Activated CD8-positive, alpha-beta T cell treated with anti-CD3 and anti-CD28 coated beads, Interleukin-2, amount 10 ng/mL, durations not matched to agents 7 days and 5 days (primary cell): ENCODE results near the gene DUSP22. TPM values are rescaled to one million over a fixed set of nuclear protein-coding genes. Genes with fewer than 3 reads are reported as not detected.

Experiments used
- ATAC-seq: fragments of 150-1000 bp; cut with Tn5 transposase; one replicate; pipeline ENCODE4 v1.10.0; 2021; ENCODE audit warnings: moderate library complexity
- CTCF ChIA-PET: fragments of 350-600 bp; sonication (Branson Sonifier 250); formaldehyde crosslinking; loops from one replicate; lab custom pipeline; 2021; ENCODE audit warnings: antibody characterized with exemption; lab: Charles Lee
- POLR2A ChIA-PET: fragments of 350-600 bp; sonication (Branson Sonifier 250); formaldehyde crosslinking; loops from one replicate; lab custom pipeline; 2021; ENCODE audit warnings: antibody characterized with exemption; lab: Charles Lee
- DNase-seq: peaks from one replicate; pipeline ENCODE4 v3.0.0-alpha.2; 2020
- H3K27ac Mint-ChIP-seq: one replicate; pipeline ENCODE4 v1.8.0; 2021; ENCODE audit warnings: mild to moderate bottlenecking, mixed read lengths
- H3K27me3 Mint-ChIP-seq: one replicate; pipeline ENCODE4 v1.8.0; 2021; ENCODE audit warnings: low read depth, mixed read lengths
- H3K36me3 Mint-ChIP-seq: one replicate; pipeline ENCODE4 v1.8.0; 2021; ENCODE audit warnings: low read depth, mixed read lengths
- H3K4me1 Mint-ChIP-seq: one replicate; pipeline ENCODE4 v1.8.0; 2021; ENCODE audit warnings: low read depth, mixed read lengths
- H3K4me3 Mint-ChIP-seq: one replicate; pipeline ENCODE4 v1.8.0; 2021; ENCODE audit warnings: mild to moderate bottlenecking, mixed read lengths
- H3K9me3 Mint-ChIP-seq: one replicate; pipeline ENCODE4 v1.8.0; 2022; ENCODE audit warnings: mixed read lengths; ENCODE audit not compliant: insufficient read depth
- total RNA-seq, 2 experiments: library from RNA; stranded (reverse); gene quantifications; one replicate each; pipeline ENCODE4 v1.2.3, GENCODE V29; 2021

DUSP22 gene
- total RNA-seq, 2 experiments from 2014 or later = 32.6 to 33.2 TPM

DNA sequence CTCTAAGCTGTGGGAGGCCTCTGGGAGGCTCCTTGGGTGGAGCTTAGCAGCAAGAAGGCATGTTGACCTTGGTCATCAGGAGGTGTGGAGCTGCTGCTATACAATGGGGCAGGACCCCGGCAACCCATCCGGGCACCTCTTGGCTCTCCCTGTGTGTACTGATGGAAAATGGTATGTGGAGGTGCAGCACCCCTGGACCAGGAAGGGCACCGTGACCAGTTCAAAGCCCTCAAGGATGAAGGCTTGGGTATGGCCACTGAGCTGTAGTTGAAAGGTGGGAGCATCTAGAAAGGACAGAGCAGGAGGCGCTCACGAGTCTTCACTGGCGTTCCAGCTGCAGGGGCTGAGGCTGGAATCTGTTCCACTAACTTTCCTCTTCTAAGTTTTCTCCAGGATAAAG, 92.6 kb downstream of the DUSP22 start:
- Mint-ChIP-seq H3K36me3 (no peaks in the 10 kb centered on the region), H3K4me1 (peaks cover 30% of the 10 kb centered on the region), H3K9me3 (no peaks in the 10 kb centered on the region), H3K27ac (no peak overlapping the region), H3K4me3 (no peak overlapping the region), H3K27me3 (peaks cover 2% of the 10 kb centered on the region)
- no peak for DNase-seq
- ChIA-PET CTCF (interaction anchor here (1.0 to 1.6 kb wide), 4 partner anchors 20 to 337 kb away, joined by 3 to 4 read pairs (median 4); no protein-coding TSS in a partner anchor), POLR2A (no interaction called here)
- ATAC-seq = no peak

DNA sequence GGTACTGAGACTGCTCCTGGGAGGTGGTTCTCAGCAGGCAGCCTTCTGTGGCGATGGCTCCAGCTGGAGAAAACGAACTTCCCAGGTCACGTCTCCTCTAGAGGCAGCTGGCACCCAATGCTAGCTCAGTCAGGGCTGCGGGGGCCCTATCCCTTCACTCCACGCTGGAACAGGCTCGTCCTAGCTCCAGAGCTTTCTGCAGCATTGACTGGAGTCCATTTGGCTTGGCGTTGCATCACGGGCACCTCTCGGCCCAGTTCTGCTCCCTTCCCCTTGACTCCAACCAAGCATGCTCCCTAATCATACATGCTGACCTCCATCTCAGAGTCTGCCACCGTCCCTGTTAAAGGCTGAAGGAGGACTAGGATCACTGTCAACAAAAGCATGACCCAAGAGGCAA, 93.3 kb downstream of the DUSP22 start:
- Mint-ChIP-seq H3K27ac (no peak overlapping the region), H3K36me3 (no peaks in the 10 kb centered on the region), H3K27me3 (peaks cover 2% of the 10 kb centered on the region), H3K9me3 (no peaks in the 10 kb centered on the region), H3K4me3 (no peak overlapping the region), H3K4me1 (peaks cover 30% of the 10 kb centered on the region)
- ATAC-seq = no peak
- DNase-seq = no peak
- ChIA-PET POLR2A (no interaction called here), CTCF (interaction anchor here (1.0 to 1.1 kb wide), 2 partner anchors 20 to 195 kb away, joined by 3 to 4 read pairs; no protein-coding TSS in a partner anchor)

DNA sequence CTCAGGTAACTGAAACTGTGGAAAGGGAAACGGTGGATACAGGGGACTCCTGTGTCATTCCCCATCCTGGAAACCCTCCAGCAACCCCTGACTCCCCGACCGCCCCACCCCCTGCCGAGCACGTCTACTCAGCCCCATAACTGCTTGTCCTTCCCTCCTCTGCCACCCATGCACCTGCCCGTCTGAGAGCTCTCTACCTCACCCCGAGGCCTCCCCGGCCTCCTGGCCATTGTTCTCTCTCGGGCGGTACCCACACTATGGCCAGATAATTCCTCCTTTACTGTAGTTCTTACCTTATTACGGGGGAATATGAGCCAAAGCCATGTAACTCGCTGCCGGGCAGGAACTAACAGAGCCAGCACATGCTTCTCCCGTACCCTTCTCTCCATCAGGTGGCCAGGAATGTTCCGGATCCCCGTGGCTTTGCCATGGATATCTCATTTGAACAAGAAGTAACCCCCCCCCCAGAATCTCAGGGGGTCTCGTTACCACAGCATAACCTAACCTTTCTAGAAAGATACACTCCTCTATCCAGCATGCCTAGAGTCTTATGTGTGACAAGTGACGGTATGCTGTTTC, 94.5 kb downstream of the DUSP22 start:
- ATAC-seq = no peak
- no peak overlapping the region for H3K4me3 Mint-ChIP-seq
- CTCF ChIA-PET = interaction anchor here (1.0 to 9.7 kb wide), 2 partner anchors 170 to 198 kb away, joined by 3 to 85 read pairs; no protein-coding TSS in a partner anchor

DNA sequence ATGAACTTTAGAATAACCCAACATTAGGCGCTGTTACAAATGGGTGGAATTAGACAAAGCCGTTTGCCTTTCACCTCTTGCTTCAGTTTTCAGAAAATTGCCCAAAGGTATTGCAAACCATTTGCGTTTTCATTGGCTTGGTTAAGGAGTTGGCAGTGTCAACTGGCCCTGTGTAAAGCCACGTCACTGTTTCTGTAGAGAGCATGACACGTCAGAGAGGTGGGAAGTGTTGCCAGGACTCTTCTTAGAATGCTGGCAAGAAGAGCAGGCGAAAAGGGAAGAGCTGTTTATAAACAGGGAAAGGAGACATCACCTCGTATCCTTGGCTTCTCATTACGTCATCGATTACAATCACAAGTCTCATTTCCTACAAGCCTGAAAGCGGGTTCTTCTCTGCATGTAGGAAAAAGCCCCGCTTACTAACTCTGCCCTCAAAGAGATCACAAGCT, 95.0 kb downstream of the DUSP22 start:
- no peaks in the 10 kb centered on the region for H3K9me3 Mint-ChIP-seq
- H3K4me3 Mint-ChIP-seq = no peak overlapping the region
- peaks cover 2% of the 10 kb centered on the region for H3K27me3 Mint-ChIP-seq
- no peak for DNase-seq
- no peak overlapping the region for H3K27ac Mint-ChIP-seq
- peaks cover 37% of the 10 kb centered on the region for H3K4me1 Mint-ChIP-seq
- POLR2A ChIA-PET = interaction anchor here (0.7 to 1.2 kb wide), 3 partner anchors 11 to 97 kb away, joined by 3 to 4 read pairs (median 4); no protein-coding TSS in a partner anchor
- no peak for ATAC-seq
- H3K36me3 Mint-ChIP-seq = peaks cover 2% of the 10 kb centered on the region
- CTCF ChIA-PET = interaction anchor here (1.0 to 9.7 kb wide), 4 partner anchors 48 to 205 kb away, joined by 3 to 85 read pairs (median 4); no protein-coding TSS in a partner anchor

More for the DNA sequence above, 94.5 kb downstream of the DUSP22 start:
- POLR2A ChIA-PET = interaction anchor here (1.1 to 1.2 kb wide), 2 partner anchors 11 to 13 kb away, joined by 3 to 4 read pairs; no protein-coding TSS in a partner anchor
- no peaks in the 10 kb centered on the region for H3K9me3 Mint-ChIP-seq
- peaks cover 1% of the 10 kb centered on the region for H3K36me3 Mint-ChIP-seq
- H3K27me3 Mint-ChIP-seq = peaks cover 2% of the 10 kb centered on the region
- H3K4me1 Mint-ChIP-seq = peaks cover 37% of the 10 kb centered on the region
- H3K27ac Mint-ChIP-seq = no peak overlapping the region
- DNase-seq = no peak

DNA sequence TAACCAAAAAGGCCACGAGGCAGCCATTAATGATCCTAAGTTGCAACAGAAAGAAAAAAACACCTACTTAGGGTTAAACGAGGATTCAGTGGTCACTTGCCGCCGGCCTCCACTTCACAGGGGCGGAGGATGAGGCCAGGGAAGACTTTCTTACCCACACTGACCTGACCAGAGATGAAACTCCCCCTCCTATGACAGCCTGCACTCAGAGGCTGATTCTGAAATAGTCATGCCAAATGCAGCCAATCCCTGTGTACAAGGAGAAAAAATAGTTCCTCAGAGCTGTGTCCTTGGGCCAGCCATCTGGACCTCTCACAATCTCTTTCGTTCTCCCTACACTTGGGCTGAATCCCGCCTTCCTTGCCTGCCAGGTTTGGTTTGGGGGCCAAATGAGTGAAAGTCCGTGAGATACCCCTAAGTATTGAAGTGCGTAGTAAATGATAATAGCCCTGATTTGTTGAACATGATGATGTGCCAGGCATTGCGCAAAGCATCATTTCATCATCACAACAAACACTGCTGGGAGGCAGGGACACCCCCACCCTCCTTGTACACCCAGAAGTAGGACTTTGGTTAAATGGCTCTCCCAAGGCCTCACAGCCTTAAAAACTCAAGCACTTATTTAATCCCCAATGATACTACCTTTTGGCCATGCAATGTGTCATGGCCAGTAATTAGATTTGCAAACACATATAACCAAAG, 96.1 kb downstream of the DUSP22 start:
- ATAC-seq (no peak), DNase-seq (no peak)
- POLR2A ChIA-PET = interaction anchor here (0.7 to 10.4 kb wide), 7 partner anchors 10 to 96 kb away, joined by 3 to 231 read pairs (median 4); no protein-coding TSS in a partner anchor
- Mint-ChIP-seq H3K9me3 (no peaks in the 10 kb centered on the region), H3K36me3 (peaks cover 10% of the 10 kb centered on the region), H3K27ac (no peak overlapping the region), H3K27me3 (peaks cover 2% of the 10 kb centered on the region), H3K4me3 (no peak overlapping the region), H3K4me1 (peaks cover 37% of the 10 kb centered on the region)
- CTCF ChIA-PET = interaction anchor here (0.7 to 9.7 kb wide), 8 partner anchors 12 to 205 kb away, joined by 3 to 85 read pairs (median 5); no protein-coding TSS in a partner anchor

DNA sequence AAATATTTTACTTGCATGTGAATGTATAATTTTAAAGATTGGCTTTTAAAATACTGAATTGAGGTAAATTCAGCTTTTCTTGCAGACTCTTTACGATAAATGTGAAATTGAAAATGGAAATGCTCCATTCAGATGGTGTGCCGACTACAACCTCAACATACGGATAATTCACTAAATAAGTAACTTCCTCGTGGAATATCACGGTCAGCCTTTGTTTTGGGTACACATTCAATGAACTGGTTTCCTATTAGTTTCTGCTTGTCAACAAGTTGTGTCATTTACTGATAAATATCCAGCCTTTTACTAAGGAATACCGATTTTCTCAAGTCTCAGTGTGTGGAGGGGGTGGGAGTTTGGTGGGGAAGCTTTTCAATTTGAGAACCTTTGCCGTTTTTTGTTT, 96.9 kb downstream of the DUSP22 start:
- ChIA-PET POLR2A (interaction anchor here (1.0 to 10.4 kb wide), 12 partner anchors 18 to 198 kb away, joined by 3 to 231 read pairs (median 9); no protein-coding TSS in a partner anchor), CTCF (interaction anchor here (0.7 to 9.7 kb wide), 20 partner anchors 9 to 204 kb away, joined by 3 to 85 read pairs (median 5); no protein-coding TSS in a partner anchor)
- peak overlapping the region; percentile 83 for H3K4me3 Mint-ChIP-seq
- peaks cover 17% of the 10 kb centered on the region for H3K36me3 Mint-ChIP-seq
- peaks cover 2% of the 10 kb centered on the region for H3K27me3 Mint-ChIP-seq
- ATAC-seq (no peak), DNase-seq (no peak)
- H3K27ac Mint-ChIP-seq = peak overlapping the region; percentile 92
- H3K4me1 Mint-ChIP-seq = peaks cover 35% of the 10 kb centered on the region
- H3K9me3 Mint-ChIP-seq = no peaks in the 10 kb centered on the region

DNA sequence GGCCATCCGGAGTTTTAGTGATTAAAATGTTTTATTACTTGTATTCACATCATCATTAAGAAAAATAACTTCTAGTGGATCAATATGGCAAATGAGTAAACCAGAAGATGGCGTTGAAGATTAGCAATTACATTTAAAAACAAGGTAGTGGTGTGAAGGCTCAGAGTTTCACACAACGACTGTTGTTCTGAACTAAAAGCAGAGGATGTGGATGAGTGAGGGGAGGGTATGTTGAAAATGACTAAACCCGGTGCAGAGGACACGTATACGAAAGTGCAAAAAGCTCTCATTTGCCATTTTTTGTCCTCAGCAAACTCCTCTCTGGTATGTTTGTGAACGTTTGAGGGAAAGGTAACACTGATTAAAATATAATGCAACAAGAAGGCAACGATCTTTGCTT, 97.3 kb downstream of the DUSP22 start:
- Mint-ChIP-seq H3K27ac (peak overlapping the region; percentile 92), H3K36me3 (peaks cover 20% of the 10 kb centered on the region), H3K9me3 (no peaks in the 10 kb centered on the region), H3K4me3 (peak overlapping the region; percentile 83), H3K4me1 (peaks cover 34% of the 10 kb centered on the region), H3K27me3 (peaks cover 2% of the 10 kb centered on the region)
- ChIA-PET CTCF (interaction anchor here (0.6 to 9.7 kb wide), 26 partner anchors 10 to 234 kb away, joined by 3 to 85 read pairs (median 4); no protein-coding TSS in a partner anchor), POLR2A (interaction anchor here (0.6 to 10.4 kb wide), 18 partner anchors 14 to 198 kb away, joined by 3 to 231 read pairs (median 8); no protein-coding TSS in a partner anchor)
- DNase-seq (peak; percentile 67), ATAC-seq (peak; percentile 11)

DNA sequence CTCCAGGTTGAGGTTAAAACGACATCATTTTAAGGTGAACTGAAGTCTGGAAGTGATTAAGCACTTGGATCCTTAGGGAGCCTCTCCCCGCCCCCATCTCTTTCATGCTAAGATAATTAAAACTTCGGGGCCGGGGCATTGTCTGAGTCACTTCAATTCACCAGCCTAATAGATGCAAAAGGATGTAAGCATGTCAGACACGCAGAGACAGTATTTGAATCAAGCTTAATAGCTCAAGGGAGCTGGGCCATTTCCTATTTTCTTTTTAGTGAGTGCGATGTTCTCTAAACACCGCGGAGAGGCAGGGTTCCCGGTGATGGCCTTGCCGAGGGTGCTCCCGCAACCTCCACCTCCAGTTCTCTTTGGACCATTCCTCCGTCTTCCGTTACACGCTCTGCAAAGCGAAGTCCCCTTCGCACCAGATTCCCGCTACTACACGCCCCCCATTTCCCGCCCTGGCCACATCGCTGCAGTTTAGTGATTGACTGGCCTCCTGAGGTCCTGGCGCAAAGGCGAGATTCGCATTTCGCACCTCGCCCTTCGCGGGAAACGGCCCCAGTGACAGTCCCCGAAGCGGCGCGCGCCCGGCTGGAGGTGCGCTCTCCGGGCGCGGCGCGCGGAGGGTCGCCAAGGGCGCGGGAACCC, 98.7 kb downstream of the DUSP22 start:
- H3K4me3 Mint-ChIP-seq = peak overlapping the region; percentile 83
- peaks cover 48% of the 10 kb centered on the region for H3K4me1 Mint-ChIP-seq
- H3K27me3 Mint-ChIP-seq = no peaks in the 10 kb centered on the region
- ATAC-seq = peak; percentile 14
- peak; percentile 71 for DNase-seq
- H3K9me3 Mint-ChIP-seq = no peaks in the 10 kb centered on the region
- peak overlapping the region; percentile 92 for H3K27ac Mint-ChIP-seq
- H3K36me3 Mint-ChIP-seq = peaks cover 34% of the 10 kb centered on the region
- POLR2A ChIA-PET = interaction anchor here (0.5 to 10.4 kb wide), 48 partner anchors 15 to 346 kb away, joined by 3 to 231 read pairs (median 6); partner anchors contain the start of gene DUSP22
- CTCF ChIA-PET = interaction anchor here (0.6 to 9.7 kb wide), 23 partner anchors 8 to 210 kb away, joined by 3 to 85 read pairs (median 5); no protein-coding TSS in a partner anchor

DNA sequence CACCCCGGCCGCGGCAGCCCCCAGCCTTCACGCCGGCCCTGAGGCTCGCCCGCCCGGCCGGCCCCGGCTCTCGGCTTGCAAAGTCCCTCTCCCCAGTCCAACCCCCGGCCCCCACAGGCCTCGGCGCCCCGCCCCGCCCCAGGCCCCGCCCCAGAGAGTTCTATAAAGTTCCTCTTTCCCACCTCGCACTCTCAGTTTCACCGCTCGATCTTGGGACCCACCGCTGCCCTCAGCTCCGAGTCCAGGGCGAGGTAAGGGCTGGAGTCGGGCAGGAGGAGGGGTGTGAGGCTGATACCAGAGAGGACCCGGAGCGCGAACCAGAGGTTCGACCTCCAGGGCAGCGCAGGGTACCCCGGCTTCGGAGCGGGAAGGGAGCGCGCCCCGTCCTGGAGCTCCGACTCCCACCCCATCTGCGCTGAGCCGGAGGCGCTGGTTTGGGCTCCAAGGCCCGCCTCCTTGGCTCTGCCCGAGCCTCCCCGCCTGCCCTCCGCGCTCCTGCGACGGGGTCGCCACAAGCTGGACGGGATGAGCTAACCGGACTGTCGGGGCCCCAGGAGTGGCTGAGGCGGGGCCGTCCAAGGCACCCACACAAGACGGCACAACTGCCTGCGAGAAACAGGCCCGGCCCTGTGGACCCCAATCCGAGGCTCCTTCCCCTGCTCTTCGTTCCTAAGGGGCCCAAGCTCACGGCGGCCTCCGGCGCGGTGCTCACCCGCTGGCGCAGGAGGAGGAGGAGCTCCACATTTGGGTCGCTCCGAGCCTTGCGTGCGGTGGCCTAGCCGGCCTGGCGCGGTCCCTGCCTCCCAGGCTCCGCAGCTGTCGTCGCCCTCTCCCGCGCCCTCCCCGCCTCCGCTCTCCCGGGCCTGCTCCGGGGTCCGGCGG, 99.5 kb downstream of the DUSP22 start, which contains the start of gene IRF4:
IRF4 (plus strand) TSS at position 194 of the 882 bp plus-strand sequence. CDS start 1,401 bp downstream, outside the sequence.
- POLR2A ChIA-PET = interaction anchor here (0.6 to 10.4 kb wide), 55 partner anchors 8 to 320 kb away, joined by 3 to 231 read pairs (median 5); partner anchors contain the start of gene DUSP22
- DNase-seq (peak; percentile 77), ATAC-seq (peak; percentile 55)
- CTCF ChIA-PET = interaction anchor here (0.7 to 9.7 kb wide), 26 partner anchors 8 to 211 kb away, joined by 3 to 85 read pairs (median 5); no protein-coding TSS in a partner anchor
- Mint-ChIP-seq H3K9me3 (no peaks in the 10 kb centered on the region), H3K36me3 (peaks cover 37% of the 10 kb centered on the region), H3K27ac (peak within 1 kb of the TSS; percentile 94), H3K27me3 (no peaks in the 10 kb centered on the region), H3K4me1 (peaks cover 51% of the 10 kb centered on the region), H3K4me3 (peak within 1 kb of the TSS; percentile 86)
